CD4-positive, alpha-beta T cell treated with Interleukin-2 at 100 ng/mL for 4 hours (primary cell): ENCODE data around the gene PYCR2.
"Not testable (repeated sequence)": the region's sequence is repeated elsewhere in the genome, so short reads cannot be mapped to it uniquely, and the experiment has no call there.

ENCODE experiments used
- DNase-seq: peaks from one replicate; pipeline ENCODE4 v3.0.0-alpha.2; 2020; ENCODE audit warnings: low spot score

PYCR2 gene

DNA sequence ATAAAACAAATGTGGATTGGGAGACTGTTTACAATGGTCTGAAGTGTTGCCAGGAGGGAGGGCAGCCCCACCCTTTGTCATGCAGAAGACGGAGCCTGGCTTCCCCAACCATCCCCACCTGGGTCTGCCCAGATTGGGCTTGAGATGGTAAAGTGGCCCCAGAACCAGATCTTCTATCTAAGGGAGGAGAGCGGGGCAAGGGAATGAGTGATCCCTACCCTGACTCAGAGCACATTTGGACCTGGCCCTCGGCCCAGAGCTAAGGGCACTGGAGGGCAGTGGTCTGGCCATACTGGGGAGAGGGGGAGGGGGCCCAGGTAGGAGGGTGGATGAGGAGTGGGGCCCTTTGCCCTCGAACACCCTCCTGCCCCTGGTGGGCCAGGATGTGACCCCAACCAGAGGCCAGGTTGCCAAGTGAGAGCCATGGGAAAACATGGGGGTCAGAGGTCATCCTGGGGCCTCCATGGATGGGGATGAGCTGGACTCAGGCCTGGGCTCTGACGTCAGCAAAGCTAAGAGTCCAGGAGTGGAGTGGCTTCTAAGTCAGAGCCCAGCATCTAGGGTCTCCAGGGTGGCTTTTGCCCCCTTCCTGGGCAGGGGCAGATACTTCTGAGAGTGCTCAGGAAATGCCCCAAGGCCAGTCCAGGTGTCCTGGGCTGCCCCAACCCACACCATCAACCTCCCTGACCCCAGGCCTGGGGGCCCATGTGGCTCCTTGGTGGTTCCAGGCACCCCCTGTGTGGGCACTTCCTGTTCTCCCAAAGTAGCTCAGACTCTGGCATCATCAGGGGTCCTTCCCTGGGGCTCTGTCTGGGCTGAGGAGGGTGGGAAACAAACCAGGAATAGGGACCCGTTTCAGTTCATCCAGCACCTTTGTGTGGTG, 33.5 kb downstream of the PYCR2 start:
- DNase-seq = no peak

DNA sequence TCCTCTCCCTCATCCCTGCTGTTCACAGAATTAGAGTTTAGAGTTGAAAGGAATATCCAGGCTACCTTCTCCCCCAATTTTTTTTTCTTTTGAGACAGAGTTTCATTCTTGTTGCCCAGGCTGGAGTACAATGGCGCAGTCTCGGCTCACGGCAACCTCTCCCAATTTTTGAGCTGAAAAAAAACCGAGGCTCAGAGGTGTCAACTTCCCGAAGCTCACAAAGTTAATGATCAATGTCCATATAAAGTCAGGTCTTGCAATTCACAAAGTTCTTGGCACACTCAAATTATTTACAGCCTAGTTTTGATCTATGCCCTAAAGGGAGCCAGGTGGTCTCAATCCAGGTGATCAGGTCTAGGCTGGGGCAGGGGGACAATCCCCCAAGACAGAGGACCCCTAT, 34.3 kb downstream of the PYCR2 start:
- no peak for DNase-seq

DNA sequence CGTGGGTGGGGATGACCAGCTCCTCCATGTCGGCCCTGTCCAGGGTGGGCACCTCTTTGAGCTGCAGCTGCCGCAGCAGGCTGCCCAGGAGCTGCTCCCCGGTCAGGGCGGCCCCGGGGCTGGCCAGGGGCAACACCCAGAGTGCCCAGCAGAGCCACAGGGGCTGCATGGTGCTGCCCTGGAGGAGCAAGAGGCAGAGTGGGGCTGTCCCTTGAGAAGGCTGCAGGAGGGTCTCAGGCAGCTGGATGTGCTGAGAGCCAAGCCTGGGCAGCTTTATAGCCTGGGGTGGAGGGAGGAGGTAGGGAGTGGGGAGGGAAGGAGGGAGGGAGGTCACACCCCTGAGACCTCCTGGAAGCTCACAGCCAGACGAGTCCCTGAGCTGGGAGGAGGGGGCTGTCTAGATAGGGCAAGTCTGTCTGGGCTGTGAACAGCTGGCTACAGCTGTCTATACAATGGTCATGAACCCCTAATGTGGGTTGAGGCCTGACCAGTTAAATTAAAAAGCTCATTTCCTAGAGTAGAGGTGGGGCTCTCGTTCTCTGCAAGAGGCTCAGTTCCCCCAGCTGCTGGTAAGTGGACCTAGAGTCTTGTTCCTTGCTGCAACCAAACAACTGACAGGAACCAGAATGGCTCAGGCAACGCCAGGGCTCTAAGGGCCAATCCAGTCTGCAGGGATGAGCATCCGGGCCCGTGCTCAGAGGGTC, 35.0 kb downstream of the PYCR2 start, which contains the start of gene LEFTY1:
Gene LEFTY1, minus strand, starts transcription at position 249 of the 704 bp plus-strand sequence. Its CDS starts 80 bp downstream, at position 169.
- DNase-seq = no peak

DNA sequence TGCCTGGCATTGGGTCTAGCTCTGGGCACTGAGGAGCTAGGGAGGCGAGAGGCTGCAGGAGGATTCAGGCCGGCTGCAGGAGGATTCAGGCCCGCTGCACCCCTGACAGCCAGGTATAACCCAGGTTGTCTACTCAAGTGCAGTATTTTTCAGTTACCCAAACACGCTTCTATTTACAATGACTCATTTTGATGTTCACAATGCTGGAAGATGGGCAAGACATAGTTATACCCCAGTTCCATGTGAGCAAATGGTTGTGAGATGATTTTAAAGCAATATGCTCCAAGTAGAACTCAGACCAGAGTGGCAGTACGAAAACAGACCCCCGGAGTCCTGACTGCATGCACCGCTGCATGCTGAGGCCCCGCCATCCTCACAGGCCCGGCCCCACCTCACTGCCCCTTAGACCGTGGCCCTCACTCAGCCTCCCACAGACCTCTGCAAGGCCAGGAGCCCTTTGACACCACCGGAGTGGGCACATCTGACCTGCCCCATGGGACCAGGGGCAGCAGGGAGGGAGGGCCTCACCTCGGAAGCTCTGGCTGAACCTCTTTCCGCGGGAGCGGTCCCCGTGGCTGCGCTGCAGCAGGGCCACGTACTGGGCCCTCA, 35.7 kb downstream of the PYCR2 start:
- no peak for DNase-seq

DNA sequence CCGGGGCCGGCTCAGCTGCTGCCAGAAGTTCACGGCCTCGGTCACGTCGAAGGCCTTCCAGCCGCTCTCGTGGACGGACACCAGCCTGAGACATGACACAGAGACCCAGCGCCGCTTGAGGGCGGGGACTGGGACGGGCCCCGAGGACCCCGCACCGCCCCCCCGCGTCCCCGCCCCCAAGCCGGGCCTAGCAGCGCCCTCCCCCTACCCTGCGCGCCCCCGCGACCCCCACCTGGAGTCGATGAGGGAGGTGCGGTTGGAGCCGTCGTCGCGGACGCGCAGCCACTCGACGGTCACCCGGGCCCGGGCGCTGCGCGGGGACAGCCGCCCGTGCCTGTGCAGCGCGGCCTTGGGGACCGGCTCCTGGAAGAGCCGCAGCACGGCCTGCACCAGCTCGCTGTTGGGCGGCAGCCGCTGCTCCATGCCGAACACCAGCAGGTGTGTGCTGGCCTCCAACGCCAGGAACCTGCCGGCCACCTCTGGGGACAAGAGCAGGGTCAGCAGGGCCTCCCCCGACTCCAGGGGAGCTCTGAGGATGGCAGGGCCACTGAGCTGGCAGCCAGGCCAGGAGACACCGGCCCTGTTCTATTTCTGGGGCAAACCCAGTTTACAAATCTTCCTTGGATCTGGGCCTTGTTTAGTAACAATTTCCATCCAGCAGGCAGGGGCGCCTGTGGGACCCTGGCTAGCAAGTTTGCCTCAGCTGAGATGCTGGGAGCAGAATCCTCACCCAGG, 36.3 kb downstream of the PYCR2 start:
- not testable (repeated sequence) for DNase-seq

DNA sequence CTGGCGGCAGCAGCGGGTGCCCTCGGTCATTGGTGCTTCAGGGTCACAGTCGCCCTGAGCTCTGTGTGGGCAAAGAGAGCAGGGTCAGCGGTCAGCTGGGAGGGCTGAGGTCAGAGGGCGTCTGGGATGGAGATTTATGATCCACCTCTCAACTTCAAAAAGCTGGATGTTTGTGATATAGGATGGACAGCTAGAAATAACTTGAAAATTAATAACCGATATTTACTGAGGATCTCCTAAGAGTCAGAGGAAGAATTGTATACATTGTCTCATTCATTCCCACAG, 37.1 kb downstream of the PYCR2 start:
- no peak for DNase-seq

DNA sequence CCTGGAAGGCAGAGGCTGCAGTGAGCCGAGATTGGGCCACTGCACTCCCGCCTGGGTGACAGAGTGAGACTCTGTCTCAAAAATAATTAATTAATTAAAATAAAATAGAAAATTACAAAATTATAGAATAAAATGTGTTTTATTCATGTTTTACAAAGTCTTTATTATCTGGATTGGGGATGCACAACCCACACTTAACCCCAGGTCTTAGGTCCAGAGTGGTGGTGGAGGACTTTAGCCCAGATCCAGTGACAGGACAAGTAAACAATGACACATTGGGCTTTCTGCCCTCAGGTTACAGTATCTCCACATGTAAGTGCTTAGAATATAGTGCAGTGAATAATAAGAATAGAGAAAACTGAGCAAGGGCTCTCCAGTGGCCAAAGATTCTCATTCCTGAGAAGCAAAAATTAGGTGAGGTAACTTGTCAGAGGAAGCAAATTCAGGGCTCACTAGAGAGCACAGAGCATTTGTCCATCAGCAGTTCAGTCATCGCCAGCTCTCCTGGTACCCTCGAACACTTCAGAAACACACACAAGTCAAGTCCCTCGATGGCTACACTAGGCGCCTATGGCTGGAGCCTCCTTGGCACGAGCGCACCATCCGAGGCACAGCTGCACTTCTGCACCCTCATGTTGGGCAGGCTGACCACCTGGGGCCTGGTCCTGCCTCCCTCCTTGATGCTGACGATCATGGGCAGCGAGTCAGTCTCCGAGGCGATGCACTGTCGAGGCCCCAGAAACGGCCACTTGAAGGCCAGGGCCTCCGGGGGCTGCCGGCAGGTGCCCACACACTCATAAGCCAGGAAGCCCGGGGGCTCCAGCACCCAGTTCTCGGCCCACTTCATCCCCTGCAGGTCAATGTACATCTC, 37.7 kb downstream of the PYCR2 start:
- no peak for DNase-seq

DNA sequence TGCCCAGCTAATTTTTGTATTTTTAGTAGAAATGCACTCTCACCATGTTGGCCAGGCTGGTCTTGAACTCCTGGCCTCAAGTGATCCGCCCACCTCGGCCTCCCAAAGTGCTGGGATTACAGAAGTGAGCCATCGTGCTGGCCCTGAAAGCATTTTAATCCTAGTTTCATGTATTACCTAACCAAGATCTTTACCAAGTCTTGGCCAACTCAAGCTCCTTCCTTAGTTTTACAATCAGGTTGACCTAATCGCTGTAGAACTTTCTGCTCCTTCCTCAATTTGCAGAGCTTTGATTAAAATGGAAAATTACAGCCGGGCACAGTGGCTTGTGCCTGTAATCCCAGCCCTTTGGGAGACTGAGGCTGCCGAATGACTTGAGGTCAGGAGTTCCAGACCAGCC, 38.7 kb downstream of the PYCR2 start:
- no peak for DNase-seq

DNA sequence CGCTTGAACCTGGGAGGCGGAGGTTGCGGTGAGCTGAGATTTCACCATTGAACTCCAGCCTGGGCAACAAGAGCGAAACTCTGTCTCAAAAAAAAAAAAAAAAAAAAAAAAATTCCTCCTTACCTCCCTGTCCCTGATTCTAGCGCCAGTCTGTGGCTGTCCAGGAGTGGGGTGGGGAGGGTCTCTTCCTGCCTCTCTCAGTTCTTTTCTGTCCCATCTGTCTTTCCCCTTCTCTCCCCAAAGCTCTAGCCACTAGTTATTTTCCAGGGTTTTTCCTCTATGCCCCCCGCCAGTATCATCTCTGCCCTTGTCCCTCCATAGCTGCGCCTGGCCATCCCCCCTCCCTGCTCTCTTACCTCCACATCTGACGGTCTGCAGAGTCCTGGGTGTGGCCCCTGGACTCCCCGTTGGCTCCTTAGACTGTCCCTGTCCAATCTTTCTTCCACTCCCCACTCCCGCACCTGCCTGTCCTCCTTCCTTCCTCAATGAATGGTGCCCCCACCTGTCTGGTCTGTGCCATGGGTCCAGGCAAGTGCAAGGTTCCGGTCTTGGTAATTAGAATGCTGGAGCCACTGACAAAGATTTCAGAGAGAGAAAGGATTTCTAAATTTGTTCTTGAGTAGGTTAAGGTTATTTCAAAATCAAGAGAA, 40.3 kb downstream of the PYCR2 start:
- DNase-seq = no peak

DNA sequence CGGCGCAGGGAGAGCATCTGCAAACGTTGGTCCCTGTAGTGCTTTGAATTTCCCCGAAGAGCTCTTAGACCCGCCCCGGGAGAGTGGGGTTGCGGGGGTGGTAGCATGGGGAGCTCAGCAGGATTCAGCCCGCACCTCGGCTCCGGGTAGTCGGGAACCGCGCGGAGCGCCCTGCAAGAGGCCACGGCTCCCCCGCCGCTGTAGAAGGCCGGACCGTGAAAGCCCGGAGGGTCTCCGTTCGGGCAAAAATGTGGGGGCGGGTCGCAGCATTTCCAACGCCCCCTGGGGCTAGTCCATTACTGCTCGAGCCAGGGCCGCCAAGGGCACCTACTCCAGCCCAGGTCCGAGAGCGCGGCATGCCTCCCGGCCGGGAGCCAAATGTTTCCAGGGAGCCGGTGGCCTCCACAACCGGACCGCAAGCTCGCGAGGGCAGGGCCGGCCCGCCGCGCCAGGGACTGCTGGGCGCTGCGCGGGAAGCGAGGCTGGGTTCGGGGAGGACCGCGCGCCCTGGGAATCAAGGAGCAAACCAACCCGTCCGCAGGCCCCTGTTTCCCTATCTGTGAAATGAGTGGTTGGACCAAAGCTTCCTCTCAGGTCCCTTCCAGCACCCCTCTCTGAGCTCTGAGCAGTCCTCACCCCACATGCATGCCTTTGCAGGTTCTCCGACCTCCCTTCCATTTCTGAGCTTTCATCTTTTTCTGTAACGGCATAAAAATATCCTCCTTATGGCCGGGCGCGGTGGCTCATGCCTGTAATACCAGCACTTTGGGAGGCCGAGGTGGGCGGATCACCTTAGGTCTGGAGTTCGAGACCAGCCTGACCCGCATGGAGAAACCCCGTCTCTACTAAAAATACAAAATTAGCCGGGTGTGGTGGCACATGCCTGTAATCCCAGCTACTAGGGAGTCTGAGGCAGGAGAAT, 41.1 kb downstream of the PYCR2 start:
- peak; percentile 22 for DNase-seq

DNA sequence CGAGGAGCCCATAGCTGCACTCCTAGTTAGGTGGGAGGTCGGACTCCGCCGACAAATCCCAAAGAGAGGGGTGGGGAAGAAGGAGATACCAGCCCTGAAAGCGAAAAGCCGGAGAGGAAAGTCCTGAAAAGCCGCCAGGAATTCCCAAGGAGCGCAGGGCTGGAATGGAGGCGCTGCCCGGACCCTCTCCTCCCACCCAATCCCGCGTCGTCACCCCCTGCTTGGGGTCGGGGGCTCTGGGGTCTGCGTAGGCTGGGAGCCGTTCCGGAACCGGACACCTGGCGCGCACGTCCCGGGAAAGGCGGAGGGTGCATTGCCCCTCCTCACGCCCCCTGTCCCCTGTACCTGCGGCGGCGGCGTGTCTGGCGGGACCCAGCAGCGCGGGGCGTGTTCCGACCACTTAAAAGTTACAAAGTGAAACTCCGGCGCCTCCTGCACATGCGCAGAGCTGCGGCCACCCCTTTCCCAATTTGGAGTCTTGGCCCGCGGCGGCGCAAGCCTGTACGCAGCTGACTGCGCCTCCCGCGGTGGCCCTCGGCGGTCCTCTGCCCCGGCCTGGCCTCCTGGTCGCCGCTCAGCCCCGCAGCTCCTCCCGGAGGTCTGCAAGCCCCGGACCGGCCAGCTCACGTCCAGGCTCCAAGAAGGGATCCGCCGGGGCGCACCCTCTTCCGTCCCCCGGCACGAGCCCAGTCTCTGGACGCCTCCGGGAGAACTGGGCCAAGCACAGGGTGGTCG, 41.9 kb downstream of the PYCR2 start, which contains the start of gene TMEM63A:
Gene TMEM63A, minus strand, starts transcription at position 422 of the 735 bp plus-strand sequence. CDS start 4,800 bp downstream, outside the sequence.
- DNase-seq = peak; percentile 91

DNA sequence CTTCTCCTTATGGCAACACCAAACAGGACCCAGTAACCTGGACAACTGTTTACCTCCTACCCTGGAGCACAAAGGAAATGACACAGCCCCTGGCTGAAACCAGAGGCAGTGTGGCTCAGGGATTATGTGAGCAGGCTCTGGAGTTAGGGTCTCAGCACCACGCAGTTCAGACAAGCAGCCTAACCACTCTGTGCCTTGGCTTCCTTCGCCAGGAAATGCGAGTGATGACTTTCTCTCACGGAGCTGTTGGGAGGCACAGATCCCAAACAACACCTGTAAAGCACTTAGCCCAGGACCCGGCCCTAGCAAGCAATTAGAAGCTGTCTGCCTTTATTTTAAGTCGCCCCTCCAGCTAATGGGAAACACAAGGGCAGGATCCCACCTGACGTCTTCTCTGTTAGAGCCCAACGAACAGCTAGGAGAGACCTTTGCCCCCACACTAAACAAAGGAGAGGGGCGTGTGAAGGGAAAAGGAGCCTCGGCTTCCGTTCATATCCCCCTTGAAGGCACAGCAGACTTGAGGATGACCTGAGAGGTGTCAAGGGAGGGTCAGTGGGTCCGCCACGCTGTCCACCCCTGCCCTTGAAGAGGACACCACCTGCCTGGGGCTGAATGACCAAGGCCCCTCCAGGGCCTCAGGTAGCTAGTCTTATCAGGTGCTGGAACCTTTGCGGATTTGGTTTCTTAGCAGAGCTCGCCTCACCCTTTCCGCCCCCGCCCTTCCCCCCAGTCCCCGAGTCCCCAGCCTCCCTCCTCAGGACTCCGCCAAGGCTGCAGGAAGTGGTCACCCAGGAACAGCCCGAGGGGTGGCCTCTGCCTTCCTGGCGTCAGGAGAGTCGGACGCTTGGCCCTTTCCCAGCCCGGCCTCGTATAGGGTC, 42.7 kb downstream of the PYCR2 start:
- peak; percentile 56 for DNase-seq

DNA sequence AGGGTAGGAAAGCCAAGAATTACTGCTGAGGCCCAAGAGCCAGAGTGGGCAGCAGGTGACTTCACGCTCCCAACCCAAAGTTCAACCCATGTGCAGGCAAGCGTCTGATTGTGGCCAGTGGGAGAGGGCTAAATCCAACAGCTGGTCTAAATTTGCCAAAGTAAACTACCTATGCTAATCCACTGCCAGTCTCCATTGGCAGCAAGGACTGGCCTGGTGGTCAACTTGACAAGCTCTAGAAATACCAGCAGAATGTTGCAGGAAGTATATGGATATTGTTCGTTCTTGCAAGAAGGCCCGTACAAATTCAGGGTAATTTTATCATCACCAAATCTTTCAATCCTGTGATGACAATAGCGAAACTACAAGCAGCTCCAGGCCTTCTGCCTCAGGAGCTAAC, 43.4 kb downstream of the PYCR2 start:
- DNase-seq = no peak

DNA sequence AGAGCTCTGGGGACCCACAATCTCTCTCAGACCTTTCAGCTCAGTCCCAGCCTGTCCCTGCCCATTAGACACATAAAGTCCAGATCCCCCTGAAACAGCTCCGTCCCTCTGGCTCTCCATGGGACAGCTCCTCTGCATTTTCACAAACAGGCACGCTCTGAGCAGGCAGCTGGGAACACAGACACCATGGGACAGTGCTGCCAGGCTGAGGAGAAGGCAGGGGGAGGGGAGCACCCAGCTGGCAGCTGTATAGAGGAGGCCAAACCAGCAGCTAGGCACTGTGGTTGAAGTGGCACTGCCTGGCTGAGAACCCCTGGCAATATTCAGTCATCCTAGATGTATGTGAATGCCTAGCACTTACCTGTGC, 43.8 kb downstream of the PYCR2 start:
- DNase-seq = no peak

DNA sequence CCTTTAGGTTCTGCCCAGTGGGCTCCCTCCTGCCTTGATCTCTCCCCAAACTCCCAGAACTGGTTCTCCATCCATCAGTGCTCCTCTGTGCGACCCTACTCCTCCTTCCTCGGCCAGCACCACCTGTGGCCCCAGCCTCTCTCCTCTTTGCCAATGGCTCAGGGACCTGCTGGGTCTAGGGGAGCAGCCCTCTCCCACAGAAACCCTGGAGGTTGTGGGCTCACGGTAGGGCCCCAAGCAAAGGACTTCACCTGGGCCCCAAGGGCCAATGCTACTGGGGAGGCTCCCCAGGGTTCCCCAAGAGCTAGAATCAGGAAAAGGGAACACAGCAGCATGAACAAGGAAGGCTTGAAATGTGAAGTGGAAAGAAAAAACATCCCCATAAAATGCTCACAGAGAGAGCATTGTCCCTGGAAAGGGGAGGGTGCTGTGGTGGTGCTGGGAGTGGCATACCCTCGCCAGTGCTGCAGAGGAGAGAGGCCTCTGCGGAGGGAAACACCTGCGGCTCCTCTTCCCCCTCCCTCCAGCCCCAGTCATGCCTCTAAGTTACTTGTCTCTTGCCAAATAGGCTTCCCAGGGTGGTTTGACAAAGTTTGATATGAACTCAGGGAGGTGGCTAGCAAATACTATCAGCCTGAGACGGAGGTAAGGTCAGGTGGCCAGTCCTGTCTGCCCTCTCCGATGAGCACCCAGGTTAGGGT, 44.4 kb downstream of the PYCR2 start:
- peak; percentile 42 for DNase-seq

DNA sequence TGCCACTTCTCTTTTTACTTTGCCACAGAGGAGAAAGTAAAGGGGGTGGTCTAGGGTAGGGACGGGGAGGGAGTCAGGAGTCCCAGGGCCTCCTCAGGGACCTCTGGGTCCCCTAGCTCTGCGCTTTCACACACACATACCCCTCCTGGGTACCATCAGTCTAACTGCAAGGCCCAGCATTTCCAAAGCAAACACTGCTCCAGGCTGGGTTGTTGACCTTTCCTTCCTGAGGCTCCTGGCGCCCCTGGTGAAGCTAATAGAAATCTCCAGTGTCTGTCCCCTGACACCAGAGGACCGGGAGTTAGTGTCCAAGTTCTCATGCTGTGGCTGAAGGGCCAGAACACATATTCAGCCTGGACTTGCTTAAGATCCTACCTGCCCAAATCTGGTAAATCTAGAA, 45.8 kb downstream of the PYCR2 start:
- DNase-seq = no peak

DNA sequence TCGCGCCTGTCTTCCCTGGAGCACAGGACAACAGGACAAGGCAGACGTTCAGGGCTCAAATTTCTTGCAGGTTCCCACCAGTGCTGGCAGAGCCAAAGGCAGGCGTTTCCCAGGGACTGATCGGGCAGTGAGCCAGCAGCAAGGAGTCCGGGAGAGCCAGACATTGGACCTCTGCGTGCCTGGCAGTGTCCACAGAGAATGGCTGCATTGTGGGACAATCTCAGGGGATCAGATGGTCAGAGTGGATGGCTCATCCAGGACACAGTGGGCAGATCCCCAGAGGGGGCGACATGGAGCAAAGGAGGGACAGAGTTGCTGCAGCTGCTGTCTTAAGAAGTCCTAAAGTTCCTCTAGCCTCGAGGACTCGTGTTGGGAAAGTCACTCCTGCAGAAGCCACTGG, 46.5 kb downstream of the PYCR2 start:
- peak; percentile 22 for DNase-seq
